ENCODE measurements around the gene C1orf35.

- no peak for TF ChIP-seq EZH2 (IDR thresholded peaks at IDR 0.05)
- no peak for TF ChIP-seq POLR2AphosphoS5 (IDR thresholded peaks at IDR 0.05; ENCODE audit: borderline replicate concordance, low read depth, low read length)
- no peak for TF ChIP-seq FOXP2 (optimal IDR thresholded peaks at IDR 0.05; ENCODE audit: control extremely low read depth, extremely low read length, insufficient read depth)
Observed at GRCh38 chr1:228089519-228090380, 13.4 kb downstream of the C1orf35 start.

Data from SK-N-MC (cell line).